SK-N-MC (cell line): ENCODE results near the gene DNAJC25.

ENCODE experiments used
- EZH2 ChIP-seq: fragments of 200-600 bp; sonication (generic); IDR thresholded peaks from one replicate; pipeline ENCODE4 v1.6.1; 2017; ENCODE audit warnings: antibody characterized with exemption
- FOXP2 ChIP-seq: optimal IDR thresholded peaks from 2 replicates; pipeline ENCODE3; 2011; ENCODE audit warnings: mild to moderate bottlenecking, moderate library complexity; ENCODE audit not compliant: insufficient read depth; ENCODE audit errors: extremely low read length, control extremely low read depth
- POLR2AphosphoS5 ChIP-seq: IDR thresholded peaks from 2 replicates; pipeline ENCODE4 v1.6.1; 2012; ENCODE audit warnings: mild to moderate bottlenecking, low read depth, low read length, borderline replicate concordance

- TF ChIP-seq POLR2AphosphoS5 (no peak), EZH2 (no peak), FOXP2 (no peak)
Measured at GRCh38 chr9:111683392-111683791, 52.3 kb downstream of the DNAJC25 start.
